Fibroblast of pulmonary artery (primary cell): ENCODE results near the gene WWOX.

ENCODE experiments used
- DNase-seq: peaks from one replicate; pipeline ENCODE4 v3.0.0-alpha.2; 2010; ENCODE audit warnings: low read depth
- H3K4me3 ChIP-seq: replicated peaks from 2 replicates; pipeline ENCODE4 v1.5.1; 2011; ENCODE audit warnings: low read depth, mild to moderate bottlenecking, control low read depth, low read length, moderate library complexity
- CTCF ChIP-seq: IDR thresholded peaks from 2 replicates; pipeline ENCODE4 v1.5.1; 2011; ENCODE audit warnings: mild to moderate bottlenecking, control low read depth, low read length, inconsistent platforms; ENCODE audit errors: missing control alignments

WWOX gene

GRCh38 chr16:78783570-78784079 is 684.2 kb downstream of the WWOX start:
- no peak for TF ChIP-seq CTCF
- H3K4me3 ChIP-seq, result no peak overlapping the region
- DNase-seq, result no peak

GRCh38 chr16:78784771-78785170 is 685.3 kb downstream of the WWOX start:
- TF ChIP-seq CTCF, result no peak
- no peak for DNase-seq

GRCh38 chr16:78785218-78785617 is 685.8 kb downstream of the WWOX start:
- no peak for DNase-seq
- no peak for TF ChIP-seq CTCF
- no peak overlapping the region for H3K4me3 ChIP-seq

More at GRCh38 chr16:78784771-78785170, 685.3 kb downstream of the WWOX start:
- H3K4me3 ChIP-seq, result no peak overlapping the region

- no peak overlapping the region for H3K4me3 ChIP-seq
- no peak for TF ChIP-seq CTCF
- no peak for DNase-seq
Observed at GRCh38 chr16:78786635-78787034, 687.2 kb downstream of the WWOX start.

GRCh38 chr16:78788276-78788675 is 688.8 kb downstream of the WWOX start:
- DNase-seq, result no peak
- TF ChIP-seq CTCF, result no peak
- H3K4me3 ChIP-seq, result no peak overlapping the region

GRCh38 chr16:78788696-78789095 is 689.2 kb downstream of the WWOX start:
- no peak overlapping the region for H3K4me3 ChIP-seq
- no peak for DNase-seq
- TF ChIP-seq CTCF, result no peak

- TF ChIP-seq CTCF, result no peak
- DNase-seq, result no peak
- H3K4me3 ChIP-seq, result no peak overlapping the region
Observed at GRCh38 chr16:78789561-78789960, 690.1 kb downstream of the WWOX start.
